CD4-positive, alpha-beta T cell treated with Interleukin-2 at 100 ng/mL for 4 hours (primary cell): ENCODE measurements around the gene C1orf115.
"Not testable (repeated sequence)": the region's sequence is repeated elsewhere in the genome, so short reads cannot be mapped to it uniquely, and the experiment has no call there.

Source experiments
- DNase-seq: peaks from one replicate; pipeline ENCODE4 v3.0.0-alpha.2; 2020; ENCODE audit warnings: low spot score

C1orf115 gene

DNA sequence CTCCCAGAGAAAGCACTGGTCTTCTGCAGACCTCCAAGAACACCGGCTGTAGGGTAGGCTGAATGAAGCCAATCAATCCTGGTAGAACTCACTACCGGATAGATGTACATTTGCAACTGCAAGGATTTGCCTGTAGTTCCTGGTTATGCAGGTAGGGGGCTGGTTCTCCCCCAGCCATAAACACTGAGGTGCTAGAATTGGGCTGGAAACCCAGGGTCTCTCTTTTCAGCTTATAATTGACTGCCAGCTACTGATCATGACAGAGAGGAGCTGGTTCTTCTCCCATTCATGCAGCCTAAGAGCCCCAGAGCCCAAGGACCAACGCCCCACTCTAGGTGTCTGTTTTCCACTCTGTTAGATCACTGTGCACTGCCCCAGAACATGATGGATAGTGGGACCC, 36.5 kb downstream of the C1orf115 start:
- no peak for DNase-seq

DNA sequence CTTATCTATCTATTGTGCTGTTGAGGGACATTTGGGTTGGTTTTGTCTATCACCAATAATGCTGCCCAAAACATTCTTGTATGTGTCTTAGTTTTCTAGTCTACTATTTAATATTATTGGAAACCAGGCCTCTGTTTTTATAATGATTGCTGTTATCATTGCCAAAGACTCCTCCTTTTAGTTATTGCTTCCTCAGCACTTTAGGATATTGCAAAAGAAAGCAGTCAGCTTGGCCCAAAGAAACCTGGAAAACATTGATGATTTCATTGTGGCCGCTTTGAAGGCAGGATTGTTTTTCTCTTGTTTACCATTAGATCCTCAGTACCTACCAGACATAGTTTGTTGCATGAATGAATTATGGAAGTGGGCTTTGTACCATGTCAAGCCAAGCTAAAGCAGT, 37.4 kb downstream of the C1orf115 start:
- DNase-seq: no peak

DNA sequence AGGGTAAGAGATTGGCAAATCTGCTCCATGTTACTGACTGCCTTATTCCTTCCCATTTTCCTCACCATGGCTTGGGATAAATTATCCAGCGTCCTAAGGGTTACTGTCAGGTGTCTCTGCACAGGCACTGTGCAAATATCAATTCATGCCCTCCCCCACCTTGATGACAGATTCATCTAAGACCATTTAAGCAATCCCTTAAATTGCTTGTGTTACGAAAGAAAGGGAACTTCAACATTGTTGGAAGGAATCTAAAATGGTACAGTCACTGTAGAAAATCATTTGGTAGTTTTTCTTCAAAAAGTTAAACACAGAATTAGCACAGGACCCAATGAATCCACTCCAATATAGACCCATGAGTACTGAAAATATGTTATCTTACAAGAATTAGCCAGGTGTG, 40.3 kb downstream of the C1orf115 start:
- DNase-seq: no peak

GRCh38 chr1:220732137-220732536, 42.0 kb downstream of the C1orf115 start:
- no peak for DNase-seq

- DNase-seq: no peak
These were observed 42.5 kb downstream of the C1orf115 start for GRCh38 chr1:220732621-220733020.

GRCh38 chr1:220733086-220733601, 43.0 kb downstream of the C1orf115 start:
- DNase-seq: peak; percentile 81

- no peak for DNase-seq
These were observed 44.6 kb downstream of the C1orf115 start for GRCh38 chr1:220734571-220735326.

GRCh38 chr1:220736283-220736682, 46.1 kb downstream of the C1orf115 start:
- DNase-seq: not testable (repeated sequence)

DNA sequence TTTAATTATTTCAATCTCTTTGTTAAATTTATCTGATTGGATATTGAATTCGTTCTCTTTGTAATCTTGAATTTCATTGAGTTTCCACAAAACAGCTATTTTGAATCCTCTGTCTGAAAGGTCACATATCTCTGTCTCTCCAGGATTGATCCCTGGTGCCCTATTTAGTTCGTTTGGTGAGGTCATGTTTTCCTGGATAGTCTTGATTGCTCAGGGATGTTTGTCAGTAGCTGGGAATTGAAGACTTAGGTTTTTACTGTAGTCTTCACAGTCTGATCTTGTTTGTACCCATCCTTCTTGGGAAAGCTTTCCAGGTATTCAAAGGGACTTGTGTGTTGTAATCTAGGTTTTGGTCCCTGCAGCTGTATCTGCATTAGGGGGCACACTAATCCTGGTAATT, 51.2 kb downstream of the C1orf115 start:
- DNase-seq: no peak

GRCh38 chr1:220741825-220742224, 51.7 kb downstream of the C1orf115 start:
- DNase-seq: no peak

DNA sequence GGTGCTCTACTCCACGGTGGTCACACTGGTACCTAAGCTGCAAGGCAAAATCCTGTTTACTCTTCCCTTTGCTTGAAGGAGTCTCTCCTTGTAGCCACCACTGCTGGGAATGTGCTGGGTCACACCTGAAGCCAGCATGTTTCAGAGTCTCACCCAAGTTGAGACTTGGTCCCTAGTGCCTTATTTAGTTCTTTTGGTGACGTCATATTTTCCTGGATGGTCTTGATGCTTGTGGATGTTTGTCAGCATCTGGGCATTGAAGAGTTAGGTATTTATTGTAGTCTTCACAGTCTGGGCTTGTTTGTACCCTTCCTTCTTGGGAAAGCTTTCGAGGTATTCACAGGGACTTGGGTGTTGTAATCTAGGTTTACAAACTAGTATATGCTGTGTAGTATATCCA, 52.4 kb downstream of the C1orf115 start:
- no peak for DNase-seq

DNA sequence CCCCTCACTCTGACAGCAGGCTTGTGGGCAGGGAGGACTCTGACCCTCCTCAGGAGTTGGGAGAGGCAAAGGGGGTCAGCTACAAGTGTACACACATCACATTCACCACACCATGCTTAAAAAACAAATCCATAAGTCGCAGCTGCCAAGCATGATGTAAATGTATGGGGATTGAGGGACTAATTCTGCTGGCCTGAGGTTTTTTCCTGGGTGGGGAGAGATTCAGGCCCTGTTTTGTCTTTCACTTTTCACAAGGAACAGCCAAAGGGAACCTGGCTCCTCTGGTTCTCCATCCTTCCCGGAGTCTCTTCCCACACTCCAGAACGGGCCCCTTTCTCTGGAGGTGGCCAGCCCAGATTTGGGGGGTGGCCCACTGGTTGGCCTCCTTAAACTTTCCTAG, 56.7 kb downstream of the C1orf115 start:
- no peak for DNase-seq

DNA sequence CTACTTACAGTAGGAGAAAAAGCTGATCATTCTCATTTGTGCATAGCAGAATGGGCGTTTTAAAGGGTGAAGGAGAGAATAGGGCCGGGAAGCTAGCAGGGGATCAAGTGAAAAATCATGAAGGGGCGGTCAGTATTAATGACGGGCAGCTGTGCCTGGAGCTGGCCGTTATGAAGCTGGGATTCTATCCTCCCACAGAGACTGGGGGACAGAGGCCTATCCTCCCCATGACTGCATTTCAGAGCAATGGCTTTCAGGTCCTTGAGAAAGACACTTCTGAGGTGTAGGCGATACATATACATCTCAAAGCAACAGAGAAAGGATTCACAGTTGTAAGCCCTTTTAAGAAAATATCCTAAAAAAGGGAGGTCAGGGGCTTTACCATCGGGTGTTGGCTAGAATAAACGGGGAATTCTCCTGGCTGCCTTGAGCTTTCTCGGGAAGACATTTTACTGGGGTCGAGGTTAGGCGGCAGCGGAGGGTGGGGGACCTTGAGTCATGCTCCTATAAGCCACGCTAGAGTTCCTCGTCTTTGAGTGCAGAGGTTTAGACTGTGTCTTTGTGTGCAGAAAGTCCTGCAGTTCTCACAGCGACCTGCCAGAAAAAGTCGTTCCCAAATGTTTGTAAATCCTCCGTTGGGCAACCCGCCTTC, 57.4 kb downstream of the C1orf115 start:
- no peak for DNase-seq

- DNase-seq: no peak
These were observed 58.1 kb downstream of the C1orf115 start, which contains the start of gene MTARC2 for GRCh38 chr1:220748089-220748934. Gene MTARC2, plus strand, starts transcription at chr1:220748322. Its CDS starts 210 bp downstream, at chr1:220748532.
